Ovary (tissue), 1 donor: ENCODE measurements around the gene HOXD9.

ENCODE experiments used
- EP300 ChIP-seq: sonication (generic); formaldehyde crosslinking; IDR thresholded peaks from one replicate; pipeline ENCODE4 v1.6.1; 2017; ENCODE audit warnings: antibody characterized with exemption
- POLR2A ChIP-seq: fragments of 450-650 bp; IDR thresholded peaks from one replicate; pipeline ENCODE4 v1.6.1; 2017; ENCODE audit warnings: antibody characterized with exemption, mild to moderate bottlenecking, moderate library complexity

DNA sequence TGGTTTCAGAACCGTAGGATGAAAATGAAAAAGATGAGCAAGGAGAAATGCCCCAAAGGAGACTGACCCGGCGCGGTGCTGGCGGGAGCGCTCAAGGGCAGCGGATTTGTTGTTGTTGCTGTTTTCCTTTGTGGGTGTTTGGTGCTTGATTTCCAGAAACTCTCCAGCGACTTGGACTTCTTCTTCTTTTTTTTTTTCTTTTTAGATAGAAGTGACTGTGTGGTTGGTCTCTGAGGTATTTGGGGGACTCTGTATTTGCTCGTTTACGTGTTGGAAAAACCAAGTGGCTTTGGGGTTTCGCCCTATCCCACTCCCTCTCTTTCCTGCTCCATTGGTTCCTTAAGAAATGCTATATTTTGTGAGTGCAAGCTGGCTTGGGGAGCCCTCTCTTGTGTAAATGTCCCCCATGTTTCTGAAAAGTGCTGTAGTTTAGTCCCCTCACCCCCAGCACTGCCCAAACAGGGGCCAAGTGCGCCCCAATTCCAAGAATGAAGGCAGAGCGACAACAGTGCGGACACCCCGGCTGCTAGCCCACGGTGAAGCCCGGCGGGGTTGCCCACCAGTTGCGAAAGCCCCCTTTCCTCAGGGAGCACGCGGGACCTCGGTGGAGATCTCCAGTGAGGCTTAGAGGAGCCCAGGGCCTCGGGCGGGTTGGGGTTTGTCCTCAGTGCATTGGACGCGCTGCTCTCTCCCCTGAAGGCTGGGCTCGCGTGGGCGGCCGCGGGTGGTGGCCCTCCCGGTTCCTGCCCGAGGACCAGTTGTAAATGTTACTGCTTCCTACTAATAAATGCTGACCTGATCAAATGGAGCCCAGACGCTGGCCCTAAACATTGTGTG, 1.8 kb downstream of the HOXD9 start:
- TF ChIP-seq EP300 (no peak), POLR2A (no peak)
